GM23338 (cell line): Measurements from ENCODE around the gene SCAPER. TPM values are rescaled to one million over a fixed set of nuclear protein-coding genes. Genes with fewer than 3 reads are reported as not detected.

Source experiments
- ATAC-seq: fragments of 200-7000 bp; cut with Tn5 transposase; 3 replicates; pipeline ENCODE4 v1.9.1; 2020
- DNase-seq: peaks from one replicate; pipeline ENCODE4 v3.0.0-alpha.2; 2015; ENCODE audit warnings: low spot score
- H2AFZ ChIP-seq: fragments of 200-600 bp; sonication (generic); 2 replicates; pipeline ENCODE4 v1.8.0; 2016; ENCODE audit warnings: antibody characterized with exemption, mild to moderate bottlenecking, moderate library complexity
- H3F3A ChIP-seq: fragments of 200-600 bp; sonication (generic); replicated peaks from 2 replicates; pipeline ENCODE4 v1.8.0; 2017; ENCODE audit warnings: antibody characterized with exemption, mixed run types, low read depth
- H3K27ac ChIP-seq: fragments of 200-600 bp; sonication (generic); 2 replicates; pipeline ENCODE4 v1.6.1; 2016; ENCODE audit warnings: low read depth
- H3K27me3 ChIP-seq: fragments of 200-600 bp; sonication (generic); 2 replicates; pipeline ENCODE4 v1.8.0; 2016; ENCODE audit warnings: mild to moderate bottlenecking, mixed run types, moderate library complexity; ENCODE audit not compliant: insufficient read depth
- H3K36me3 ChIP-seq: fragments of 200-600 bp; sonication (generic); 2 replicates; pipeline ENCODE4 v1.8.0; 2016; ENCODE audit warnings: mild to moderate bottlenecking; ENCODE audit not compliant: insufficient read depth
- H3K4me1 ChIP-seq: fragments of 200-600 bp; sonication (generic); 2 replicates; pipeline ENCODE4 v1.8.0; 2016; ENCODE audit warnings: mild to moderate bottlenecking, moderate library complexity; ENCODE audit not compliant: insufficient read depth
- H3K4me2 ChIP-seq: fragments of 200-600 bp; sonication (generic); 2 replicates; pipeline ENCODE4 v1.7.1; 2017; ENCODE audit warnings: mixed run types
- H3K4me3 ChIP-seq: fragments of 200-600 bp; sonication (generic); 2 replicates; pipeline ENCODE4 v1.6.1; 2016; ENCODE audit warnings: mixed run types
- H3K79me2 ChIP-seq: fragments of 200-600 bp; sonication (generic); replicated peaks from 2 replicates; pipeline ENCODE4 v1.8.0; 2017; ENCODE audit warnings: mild to moderate bottlenecking; ENCODE audit not compliant: insufficient read depth
- H3K9me2 ChIP-seq: fragments of 200-600 bp; sonication (generic); 2 replicates; pipeline ENCODE4 v1.8.0; 2017; ENCODE audit not compliant: insufficient read depth
- H4K20me1 ChIP-seq: fragments of 200-600 bp; sonication (generic); replicated peaks from 2 replicates; pipeline ENCODE4 v1.8.0; 2017; ENCODE audit warnings: mild to moderate bottlenecking; ENCODE audit not compliant: insufficient read depth
- H3K27ac Mint-ChIP-seq: 2 replicates; pipeline ENCODE4 v1.8.0; 2020; ENCODE audit warnings: inconsistent platforms, mild to moderate bottlenecking, moderate library complexity, mixed read lengths
- H3K27me3 Mint-ChIP-seq: 3 replicates; pipeline ENCODE4 v1.8.0; 2022; ENCODE audit warnings: low read depth, mild to moderate bottlenecking, moderate library complexity, mixed read lengths, inconsistent platforms; ENCODE audit not compliant: insufficient read depth, poor library complexity
- H3K36me3 Mint-ChIP-seq: 3 replicates; pipeline ENCODE4 v1.8.0; 2021; ENCODE audit warnings: low read depth, mild to moderate bottlenecking, inconsistent platforms, moderate library complexity, mixed read lengths
- H3K4me1 Mint-ChIP-seq: 3 replicates; pipeline ENCODE4 v1.8.0; 2020; ENCODE audit warnings: mild to moderate bottlenecking, inconsistent platforms, mixed read lengths
- H3K4me3 Mint-ChIP-seq: 3 replicates; pipeline ENCODE4 v1.8.0; 2021; ENCODE audit warnings: moderate library complexity, mild to moderate bottlenecking, inconsistent platforms, mixed read lengths
- H3K9me3 Mint-ChIP-seq: 3 replicates; pipeline ENCODE4 v1.8.0; 2020; ENCODE audit warnings: moderate library complexity, mild to moderate bottlenecking, inconsistent platforms, mixed read lengths
- CREB1 ChIP-seq: fragments of 250-450 bp; sonication (Bioruptor Pico); IDR thresholded peaks from 2 replicates; pipeline ENCODE4 v1.5.0; 2020; ENCODE audit warnings: low read depth, mild to moderate bottlenecking, moderate library complexity
- EZH2 ChIP-seq: fragments of 200-600 bp; sonication (generic); IDR thresholded peaks from one replicate; pipeline ENCODE4 v1.8.0; 2017; ENCODE audit warnings: antibody characterized with exemption, mild to moderate bottlenecking, low read depth; ENCODE audit not compliant: unreplicated experiment
- EZH2phosphoT487 ChIP-seq: fragments of 200-600 bp; sonication (generic); IDR thresholded peaks from one replicate; pipeline ENCODE4 v1.8.1; 2018; ENCODE audit warnings: antibody characterized with exemption; ENCODE audit not compliant: unreplicated experiment
- JUNB ChIP-seq: IDR thresholded peaks from one replicate; pipeline ENCODE4 v1.6.1; 2016; ENCODE audit warnings: antibody characterized with exemption; ENCODE audit not compliant: unreplicated experiment
- NANOG ChIP-seq: IDR thresholded peaks from 2 replicates; pipeline ENCODE4 v1.6.1; 2016; ENCODE audit warnings: antibody characterized with exemption, borderline replicate concordance
- POLR2AphosphoS5 ChIP-seq: IDR thresholded peaks from 2 replicates; pipeline ENCODE4 v1.6.1; 2016; ENCODE audit warnings: antibody characterized with exemption, low read depth
- STAT1 ChIP-seq: IDR thresholded peaks from one replicate; pipeline ENCODE4 v1.6.1; 2016; ENCODE audit warnings: antibody characterized with exemption; ENCODE audit not compliant: unreplicated experiment
- ZNF114 ChIP-seq: fragments of 250-450 bp; sonication (Bioruptor Pico); IDR thresholded peaks from 2 replicates; pipeline ENCODE4 v1.5.0; 2020; ENCODE audit warnings: mild to moderate bottlenecking, moderate library complexity
- ZNF331 ChIP-seq: fragments of 250-450 bp; sonication (Bioruptor Pico); IDR thresholded peaks from 2 replicates; pipeline ENCODE4 v1.5.0; 2020; ENCODE audit warnings: low read depth, mild to moderate bottlenecking, moderate library complexity
- polyA plus RNA-seq: library from polyadenylated mRNA; unstranded; fragments of >200 nt; fragmentation: Nextera tagmentation; extraction: Ambion mirVana; gene quantifications from 2 replicates; pipeline ENCODE4 v1.2.1, GENCODE V29; 2016
- total RNA-seq: library from RNA; depleted of rRNA; stranded (reverse); fragments of >200 nt; shearing (Covaris generic); gene quantifications from 2 replicates; pipeline ENCODE4 v1.2.3, GENCODE V29; 2014
- TF ChIP-seq, protein P1 (sequence below): IDR thresholded peaks from one replicate; pipeline ENCODE4 v1.6.1; 2018; ENCODE audit warnings: antibody characterized with exemption; ENCODE audit not compliant: unreplicated experiment
- TF ChIP-seq, protein P2 (sequence below): IDR thresholded peaks from 2 replicates; pipeline ENCODE4 v1.6.1; 2016; ENCODE audit warnings: antibody characterized with exemption
- TF ChIP-seq, protein P3 (sequence below), 2 experiments: fragments of 200-600 bp in 1 of 2; sonication (generic) in 1 of 2; conservative IDR thresholded peaks; 2 replicates each; pipeline versions ENCODE4 v1.5.1 to v1.6.1; 2016 to 2017; ENCODE audit warnings: antibody characterized with exemption in 2 of 2, low read depth in 2 of 2, mild to moderate bottlenecking in 2 of 2, moderate library complexity in 1 of 2

SCAPER gene
- total and polyA plus RNA-seq, 2 experiments from 2014 or later: 9.1 to 17.6 TPM

DNA sequence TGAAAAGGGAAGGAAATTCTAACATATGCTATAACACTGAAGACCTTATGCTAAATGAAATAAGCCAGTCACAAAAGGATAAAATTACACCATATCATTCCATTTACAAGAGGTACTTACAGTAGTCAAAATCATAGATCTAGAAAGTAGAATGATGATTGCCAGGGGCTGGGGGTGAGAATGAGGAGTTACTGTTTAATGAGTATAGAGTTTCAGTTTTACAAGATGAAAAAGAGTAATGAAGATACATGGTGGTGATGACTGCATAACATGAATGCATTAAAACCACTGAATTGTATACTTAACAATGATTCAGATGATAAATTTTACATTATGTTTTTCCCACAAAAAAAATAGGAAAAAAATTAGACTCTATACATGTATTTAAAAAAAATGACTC lies 152.6 kb downstream of the SCAPER start:
- no peak overlapping the region for H3K27ac Mint-ChIP-seq
- H3K36me3 Mint-ChIP-seq: no peaks in the 10 kb centered on the region
- Histone ChIP-seq H3K9me2 (no peaks in the 10 kb centered on the region), H3F3A (no peaks in the 10 kb centered on the region), H3K36me3 (no peaks in the 10 kb centered on the region), H3K27ac (no peak overlapping the region), H3K4me2 (no peak overlapping the region), H3K27me3 (no peaks in the 10 kb centered on the region), H3K79me2 (no peaks in the 10 kb centered on the region), H3K4me3 (no peak overlapping the region), H3K4me1 (no peaks in the 10 kb centered on the region), H2AFZ (no peak overlapping the region), H4K20me1 (no peaks in the 10 kb centered on the region)
- ATAC-seq (no peak), DNase-seq (no peak)
- no peaks in the 10 kb centered on the region for H3K9me3 Mint-ChIP-seq
- no peaks in the 10 kb centered on the region for H3K27me3 Mint-ChIP-seq
- no peak overlapping the region for H3K4me3 Mint-ChIP-seq
- no peaks in the 10 kb centered on the region for H3K4me1 Mint-ChIP-seq
- TF ChIP-seq STAT1: no peak
- TF ChIP-seq, protein P1, sequence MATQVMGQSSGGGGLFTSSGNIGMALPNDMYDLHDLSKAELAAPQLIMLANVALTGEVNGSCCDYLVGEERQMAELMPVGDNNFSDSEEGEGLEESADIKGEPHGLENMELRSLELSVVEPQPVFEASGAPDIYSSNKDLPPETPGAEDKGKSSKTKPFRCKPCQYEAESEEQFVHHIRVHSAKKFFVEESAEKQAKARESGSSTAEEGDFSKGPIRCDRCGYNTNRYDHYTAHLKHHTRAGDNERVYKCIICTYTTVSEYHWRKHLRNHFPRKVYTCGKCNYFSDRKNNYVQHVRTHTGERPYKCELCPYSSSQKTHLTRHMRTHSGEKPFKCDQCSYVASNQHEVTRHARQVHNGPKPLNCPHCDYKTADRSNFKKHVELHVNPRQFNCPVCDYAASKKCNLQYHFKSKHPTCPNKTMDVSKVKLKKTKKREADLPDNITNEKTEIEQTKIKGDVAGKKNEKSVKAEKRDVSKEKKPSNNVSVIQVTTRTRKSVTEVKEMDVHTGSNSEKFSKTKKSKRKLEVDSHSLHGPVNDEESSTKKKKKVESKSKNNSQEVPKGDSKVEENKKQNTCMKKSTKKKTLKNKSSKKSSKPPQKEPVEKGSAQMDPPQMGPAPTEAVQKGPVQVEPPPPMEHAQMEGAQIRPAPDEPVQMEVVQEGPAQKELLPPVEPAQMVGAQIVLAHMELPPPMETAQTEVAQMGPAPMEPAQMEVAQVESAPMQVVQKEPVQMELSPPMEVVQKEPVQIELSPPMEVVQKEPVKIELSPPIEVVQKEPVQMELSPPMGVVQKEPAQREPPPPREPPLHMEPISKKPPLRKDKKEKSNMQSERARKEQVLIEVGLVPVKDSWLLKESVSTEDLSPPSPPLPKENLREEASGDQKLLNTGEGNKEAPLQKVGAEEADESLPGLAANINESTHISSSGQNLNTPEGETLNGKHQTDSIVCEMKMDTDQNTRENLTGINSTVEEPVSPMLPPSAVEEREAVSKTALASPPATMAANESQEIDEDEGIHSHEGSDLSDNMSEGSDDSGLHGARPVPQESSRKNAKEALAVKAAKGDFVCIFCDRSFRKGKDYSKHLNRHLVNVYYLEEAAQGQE: no peak

DNA sequence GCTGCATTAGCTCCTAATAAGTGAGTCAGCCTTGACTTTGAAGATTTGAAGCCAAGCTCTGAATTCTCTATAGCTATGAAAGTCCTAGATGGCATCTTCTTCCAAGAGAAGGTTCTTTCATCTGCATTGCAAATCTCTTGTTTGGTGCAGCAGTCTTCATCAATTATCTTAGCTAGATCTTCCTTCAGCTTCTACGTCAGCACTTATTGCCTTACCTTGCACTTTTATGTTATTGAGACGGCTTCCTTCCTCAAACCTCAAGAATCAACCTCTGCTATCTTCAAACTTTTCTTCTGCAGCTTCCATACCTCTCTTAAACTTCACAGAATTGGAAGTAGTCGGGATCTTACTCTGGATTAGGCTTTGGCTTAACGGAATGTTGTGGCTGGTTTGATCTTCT lies 167.6 kb downstream of the SCAPER start:
- Histone ChIP-seq H3F3A (no peaks in the 10 kb centered on the region), H3K4me3 (no peak overlapping the region), H4K20me1 (no peaks in the 10 kb centered on the region), H3K27ac (no peak overlapping the region), H3K4me2 (no peak overlapping the region), H3K79me2 (no peaks in the 10 kb centered on the region), H3K4me1 (no peaks in the 10 kb centered on the region), H2AFZ (no peak overlapping the region), H3K27me3 (no peaks in the 10 kb centered on the region), H3K9me2 (no peaks in the 10 kb centered on the region; the same call in 1 of the 2 replicates), H3K36me3 (no peaks in the 10 kb centered on the region)
- Mint-ChIP-seq H3K27ac (no peak overlapping the region), H3K4me1 (no peaks in the 10 kb centered on the region), H3K4me3 (no peak overlapping the region), H3K27me3 (peaks cover 2% of the 10 kb centered on the region), H3K9me3 (peaks cover 8% of the 10 kb centered on the region), H3K36me3 (peaks cover 11% of the 10 kb centered on the region)
- ATAC-seq: no peak
- no peak for DNase-seq
- TF ChIP-seq NANOG (no peak), ZNF331 (CRISPR knock-in tag) (no peak), EZH2phosphoT487 (no peak), EZH2 (no peak), ZNF114 (CRISPR knock-in tag) (no peak), JUNB (no peak), POLR2AphosphoS5 (no peak), STAT1 (no peak), CREB1 (CRISPR knock-in tag) (no peak)
- TF ChIP-seq, protein P2, sequence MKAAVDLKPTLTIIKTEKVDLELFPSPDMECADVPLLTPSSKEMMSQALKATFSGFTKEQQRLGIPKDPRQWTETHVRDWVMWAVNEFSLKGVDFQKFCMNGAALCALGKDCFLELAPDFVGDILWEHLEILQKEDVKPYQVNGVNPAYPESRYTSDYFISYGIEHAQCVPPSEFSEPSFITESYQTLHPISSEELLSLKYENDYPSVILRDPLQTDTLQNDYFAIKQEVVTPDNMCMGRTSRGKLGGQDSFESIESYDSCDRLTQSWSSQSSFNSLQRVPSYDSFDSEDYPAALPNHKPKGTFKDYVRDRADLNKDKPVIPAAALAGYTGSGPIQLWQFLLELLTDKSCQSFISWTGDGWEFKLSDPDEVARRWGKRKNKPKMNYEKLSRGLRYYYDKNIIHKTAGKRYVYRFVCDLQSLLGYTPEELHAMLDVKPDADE: no peak
- TF ChIP-seq, protein P3, sequence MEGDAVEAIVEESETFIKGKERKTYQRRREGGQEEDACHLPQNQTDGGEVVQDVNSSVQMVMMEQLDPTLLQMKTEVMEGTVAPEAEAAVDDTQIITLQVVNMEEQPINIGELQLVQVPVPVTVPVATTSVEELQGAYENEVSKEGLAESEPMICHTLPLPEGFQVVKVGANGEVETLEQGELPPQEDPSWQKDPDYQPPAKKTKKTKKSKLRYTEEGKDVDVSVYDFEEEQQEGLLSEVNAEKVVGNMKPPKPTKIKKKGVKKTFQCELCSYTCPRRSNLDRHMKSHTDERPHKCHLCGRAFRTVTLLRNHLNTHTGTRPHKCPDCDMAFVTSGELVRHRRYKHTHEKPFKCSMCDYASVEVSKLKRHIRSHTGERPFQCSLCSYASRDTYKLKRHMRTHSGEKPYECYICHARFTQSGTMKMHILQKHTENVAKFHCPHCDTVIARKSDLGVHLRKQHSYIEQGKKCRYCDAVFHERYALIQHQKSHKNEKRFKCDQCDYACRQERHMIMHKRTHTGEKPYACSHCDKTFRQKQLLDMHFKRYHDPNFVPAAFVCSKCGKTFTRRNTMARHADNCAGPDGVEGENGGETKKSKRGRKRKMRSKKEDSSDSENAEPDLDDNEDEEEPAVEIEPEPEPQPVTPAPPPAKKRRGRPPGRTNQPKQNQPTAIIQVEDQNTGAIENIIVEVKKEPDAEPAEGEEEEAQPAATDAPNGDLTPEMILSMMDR (conservative IDR thresholded peaks at IDR 0.05; ENCODE audit: low read depth in 2 of 2): no peak
- TF ChIP-seq, protein P1: no peak
